HG03025 (cell line): ENCODE data around the gene TMX1.

ENCODE experiments used
- ATAC-seq: cut with Tn5 transposase; IDR thresholded peaks from one replicate; pipeline ENCODE4 v1.9.1; 2021; ENCODE audit warnings: mild to moderate bottlenecking, moderate library complexity; ENCODE audit not compliant: unreplicated experiment, low FRiP score

Gene TMX1

GRCh38 chr14:51242545-51243490 lies 2.8 kb downstream of the TMX1 start:
- no peak for ATAC-seq

- ATAC-seq, result no peak
These were observed 4.5 kb downstream of the TMX1 start for GRCh38 chr14:51244591-51244990.

GRCh38 chr14:51246032-51246431 lies 6.0 kb downstream of the TMX1 start:
- ATAC-seq, result no peak

GRCh38 chr14:51248016-51248987 lies 8.3 kb downstream of the TMX1 start:
- peak; percentile 75 for ATAC-seq

GRCh38 chr14:51251486-51251885 lies 11.4 kb downstream of the TMX1 start:
- no peak for ATAC-seq

- no peak for ATAC-seq
These were observed 13.8 kb downstream of the TMX1 start for GRCh38 chr14:51253880-51254279.

GRCh38 chr14:51258280-51258679 lies 18.2 kb downstream of the TMX1 start:
- no peak for ATAC-seq

- no peak for ATAC-seq
These were observed 18.7 kb downstream of the TMX1 start for GRCh38 chr14:51258788-51259187.

GRCh38 chr14:51260225-51260624 lies 20.2 kb downstream of the TMX1 start:
- no peak for ATAC-seq

GRCh38 chr14:51261151-51261550 lies 21.1 kb downstream of the TMX1 start:
- no peak for ATAC-seq

- ATAC-seq, result no peak
These were observed 22.8 kb downstream of the TMX1 start for GRCh38 chr14:51262868-51263267.

- no peak for ATAC-seq
These were observed 29.6 kb downstream of the TMX1 start for GRCh38 chr14:51269634-51270033.

- ATAC-seq, result no peak
These were observed 36.6 kb downstream of the TMX1 start for GRCh38 chr14:51276605-51277004.

- ATAC-seq, result no peak
These were observed 37.8 kb downstream of the TMX1 start for GRCh38 chr14:51277753-51278415.

- no peak for ATAC-seq
These were observed 42.5 kb downstream of the TMX1 start for GRCh38 chr14:51282517-51282916.

- peak; percentile 49 for ATAC-seq
These were observed 43.5 kb downstream of the TMX1 start for GRCh38 chr14:51283402-51284085.

- ATAC-seq, result no peak
These were observed 44.2 kb downstream of the TMX1 start for GRCh38 chr14:51284241-51284640.

- ATAC-seq, result no peak
These were observed 45.1 kb downstream of the TMX1 start for GRCh38 chr14:51285120-51285519.

GRCh38 chr14:51289169-51289568 lies 49.1 kb downstream of the TMX1 start:
- no peak for ATAC-seq

- ATAC-seq, result no peak
These were observed 50.1 kb downstream of the TMX1 start for GRCh38 chr14:51290132-51290531.
